Testis (tissue), 2 donors: Measurements from ENCODE around the gene RUSF1.

Experiments used
- POLR2A ChIP-seq: fragments of 450-650 bp; IDR thresholded peaks from one replicate; pipeline ENCODE4 v1.6.1; 2017; ENCODE audit warnings: antibody characterized with exemption, mild to moderate bottlenecking, moderate library complexity
- TF ChIP-seq, protein P1 (sequence below), 3 experiments: fragments of 450-650 bp in 2 of 3; fragments of 200-600 bp in 1 of 3; sonication (generic) in 1 of 3; IDR thresholded peaks; one replicate each; pipeline ENCODE4 v1.5.1; 2016 to 2019; ENCODE audit warnings: antibody characterized with exemption in 3 of 3, mild to moderate bottlenecking in 2 of 3, moderate library complexity in 1 of 3

DNA sequence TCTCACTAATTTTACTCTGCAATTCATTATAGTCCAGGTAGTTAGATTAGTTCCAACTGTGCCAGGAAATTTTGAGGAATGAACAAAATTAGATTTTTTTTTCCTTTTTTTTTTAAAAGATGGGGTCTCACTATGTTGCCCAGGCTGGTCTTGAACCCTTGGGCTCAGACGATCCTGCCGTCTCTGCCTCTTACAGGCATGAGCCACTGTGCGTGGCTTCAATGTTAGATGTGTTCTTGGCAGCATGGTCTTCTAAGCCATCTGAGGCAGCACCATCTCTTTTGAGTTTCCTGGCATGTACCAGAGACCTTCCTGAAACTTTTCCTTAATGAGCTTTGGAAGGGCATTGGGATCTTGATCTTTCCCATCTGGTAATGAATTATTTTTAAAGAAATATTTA is 16.9 kb upstream of the RUSF1 start:
- TF ChIP-seq, protein P1, sequence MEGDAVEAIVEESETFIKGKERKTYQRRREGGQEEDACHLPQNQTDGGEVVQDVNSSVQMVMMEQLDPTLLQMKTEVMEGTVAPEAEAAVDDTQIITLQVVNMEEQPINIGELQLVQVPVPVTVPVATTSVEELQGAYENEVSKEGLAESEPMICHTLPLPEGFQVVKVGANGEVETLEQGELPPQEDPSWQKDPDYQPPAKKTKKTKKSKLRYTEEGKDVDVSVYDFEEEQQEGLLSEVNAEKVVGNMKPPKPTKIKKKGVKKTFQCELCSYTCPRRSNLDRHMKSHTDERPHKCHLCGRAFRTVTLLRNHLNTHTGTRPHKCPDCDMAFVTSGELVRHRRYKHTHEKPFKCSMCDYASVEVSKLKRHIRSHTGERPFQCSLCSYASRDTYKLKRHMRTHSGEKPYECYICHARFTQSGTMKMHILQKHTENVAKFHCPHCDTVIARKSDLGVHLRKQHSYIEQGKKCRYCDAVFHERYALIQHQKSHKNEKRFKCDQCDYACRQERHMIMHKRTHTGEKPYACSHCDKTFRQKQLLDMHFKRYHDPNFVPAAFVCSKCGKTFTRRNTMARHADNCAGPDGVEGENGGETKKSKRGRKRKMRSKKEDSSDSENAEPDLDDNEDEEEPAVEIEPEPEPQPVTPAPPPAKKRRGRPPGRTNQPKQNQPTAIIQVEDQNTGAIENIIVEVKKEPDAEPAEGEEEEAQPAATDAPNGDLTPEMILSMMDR (IDR thresholded peaks at IDR 0.05): no peak
- no peak for TF ChIP-seq POLR2A
